GM20000 (cell line): ENCODE measurements around the gene DCUN1D3.

ENCODE experiments used
- DNase-seq: peaks from one replicate; pipeline ENCODE4 v3.0.0; 2012; ENCODE audit warnings: low spot score
- TF ChIP-seq, protein P1 (sequence below): IDR thresholded peaks from 2 replicates; pipeline ENCODE4 v1.5.1; 2012; ENCODE audit warnings: mild to moderate bottlenecking, control low read depth; ENCODE audit errors: extremely low read depth, missing control alignments

The DCUN1D3 gene

DNA sequence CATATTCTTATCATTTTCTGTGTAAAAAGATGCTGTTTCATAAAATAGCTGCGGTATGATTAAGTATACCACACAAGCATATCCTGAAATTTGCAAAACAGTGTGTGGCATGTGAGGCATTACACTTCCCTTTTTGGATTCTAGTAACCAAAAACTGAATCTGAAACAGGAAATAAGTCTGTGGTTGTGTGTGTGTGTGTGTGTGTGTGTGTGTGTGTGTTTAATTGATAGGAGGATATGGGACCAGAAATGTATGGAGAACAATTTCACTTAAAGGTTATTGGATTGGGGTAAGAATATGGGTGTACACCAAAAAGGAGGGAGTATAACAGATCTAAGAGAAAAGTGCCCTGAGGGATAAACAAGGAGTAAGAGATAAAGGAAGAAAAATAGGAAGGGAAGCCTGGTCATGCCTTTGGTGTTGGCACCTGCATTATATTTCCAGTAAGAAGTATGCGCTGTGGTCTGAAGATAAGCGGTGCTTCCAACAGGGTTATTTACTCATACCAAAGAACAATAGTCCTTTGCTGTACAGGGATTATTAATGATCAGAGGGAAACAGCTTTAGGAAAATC is 4.4 kb upstream of the DCUN1D3 start:
- DNase-seq = peak; percentile 55
- TF ChIP-seq, protein P1, sequence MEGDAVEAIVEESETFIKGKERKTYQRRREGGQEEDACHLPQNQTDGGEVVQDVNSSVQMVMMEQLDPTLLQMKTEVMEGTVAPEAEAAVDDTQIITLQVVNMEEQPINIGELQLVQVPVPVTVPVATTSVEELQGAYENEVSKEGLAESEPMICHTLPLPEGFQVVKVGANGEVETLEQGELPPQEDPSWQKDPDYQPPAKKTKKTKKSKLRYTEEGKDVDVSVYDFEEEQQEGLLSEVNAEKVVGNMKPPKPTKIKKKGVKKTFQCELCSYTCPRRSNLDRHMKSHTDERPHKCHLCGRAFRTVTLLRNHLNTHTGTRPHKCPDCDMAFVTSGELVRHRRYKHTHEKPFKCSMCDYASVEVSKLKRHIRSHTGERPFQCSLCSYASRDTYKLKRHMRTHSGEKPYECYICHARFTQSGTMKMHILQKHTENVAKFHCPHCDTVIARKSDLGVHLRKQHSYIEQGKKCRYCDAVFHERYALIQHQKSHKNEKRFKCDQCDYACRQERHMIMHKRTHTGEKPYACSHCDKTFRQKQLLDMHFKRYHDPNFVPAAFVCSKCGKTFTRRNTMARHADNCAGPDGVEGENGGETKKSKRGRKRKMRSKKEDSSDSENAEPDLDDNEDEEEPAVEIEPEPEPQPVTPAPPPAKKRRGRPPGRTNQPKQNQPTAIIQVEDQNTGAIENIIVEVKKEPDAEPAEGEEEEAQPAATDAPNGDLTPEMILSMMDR = no peak

DNA sequence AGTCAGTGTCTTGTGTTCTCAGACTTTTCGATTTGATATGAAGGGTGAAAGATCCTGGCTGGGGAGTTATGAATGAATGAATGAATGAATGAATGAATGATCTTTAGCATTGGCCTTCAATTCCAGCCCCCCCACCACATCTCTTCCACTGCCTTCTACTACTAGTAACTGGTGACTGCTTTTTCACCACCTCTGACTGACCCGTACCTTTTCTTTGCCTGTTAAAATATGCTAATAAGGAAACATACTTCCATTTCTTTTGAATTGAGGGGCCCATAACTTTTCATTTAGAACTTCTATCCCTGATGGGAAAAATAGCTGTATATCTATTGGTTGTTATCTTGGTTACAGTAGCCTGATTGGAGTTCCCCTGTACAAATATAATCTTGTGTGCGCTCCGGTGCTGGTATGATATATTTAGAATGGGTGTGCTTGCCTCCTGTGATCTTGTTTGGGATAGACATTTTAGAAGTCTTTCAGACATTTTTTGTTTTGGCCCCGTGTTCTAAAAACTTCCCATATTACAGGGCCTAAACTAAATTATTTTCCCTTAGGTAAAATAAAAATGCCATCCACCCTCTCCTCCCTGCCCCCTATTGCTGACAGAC is 3.8 kb upstream of the DCUN1D3 start:
- TF ChIP-seq, protein P1 = no peak
- DNase-seq = no peak

DNA sequence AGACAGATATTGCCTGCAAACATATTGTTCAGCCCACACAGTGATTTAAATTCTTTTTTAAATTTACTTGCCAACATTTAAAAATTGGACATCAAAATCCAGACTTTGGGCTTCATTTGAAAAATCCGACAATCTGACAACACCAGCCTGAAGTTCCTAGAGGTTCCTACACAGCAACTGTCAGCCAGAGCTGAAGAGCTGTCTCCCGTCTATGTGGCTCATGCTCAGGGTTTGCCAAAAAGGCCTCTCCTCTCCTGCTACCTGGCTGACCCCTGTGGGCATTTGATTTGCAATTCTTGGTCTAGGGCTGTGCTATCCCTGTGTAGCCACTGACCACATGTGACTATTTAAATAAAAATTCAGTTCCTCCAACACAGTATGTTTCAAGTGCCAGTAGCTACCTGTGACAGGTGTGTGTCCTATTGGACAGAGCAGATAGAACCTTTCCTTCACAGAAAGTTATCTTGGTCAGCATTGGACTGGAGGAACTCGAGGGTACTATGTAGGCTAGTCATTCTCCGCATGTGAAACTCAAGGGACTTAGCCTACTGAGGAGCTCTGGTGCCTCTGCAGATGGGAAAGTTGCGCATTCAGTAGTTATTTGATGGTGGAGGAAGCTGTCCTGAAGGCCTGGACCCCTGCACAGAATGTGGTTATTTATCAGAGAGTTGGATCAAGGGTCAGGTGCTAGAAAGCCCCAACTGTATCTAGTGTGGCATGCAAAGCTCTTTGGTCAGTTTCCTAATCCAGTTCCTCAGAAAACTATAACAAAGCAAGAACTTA is 3.1 kb upstream of the DCUN1D3 start:
- TF ChIP-seq, protein P1 = no peak
- DNase-seq = no peak

DNA sequence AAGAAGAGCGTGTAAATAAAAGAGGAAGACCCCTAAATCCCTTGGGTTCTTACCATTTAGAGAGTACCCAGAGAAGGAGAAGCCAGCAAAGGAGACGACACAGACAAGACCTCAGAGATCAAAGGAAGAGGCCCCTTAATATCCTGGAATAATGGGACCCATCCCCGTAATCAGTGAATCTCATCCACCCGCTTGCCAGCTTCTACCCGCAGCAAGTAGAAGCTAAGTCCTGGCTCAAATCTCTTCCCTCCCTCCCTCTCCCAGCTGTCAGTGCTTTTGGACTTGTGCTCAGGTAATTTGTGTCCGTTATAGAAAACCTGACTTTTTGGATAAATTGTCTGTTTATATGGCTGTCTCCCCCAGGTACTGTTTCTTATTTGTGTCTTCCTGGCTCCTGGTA is 2.3 kb upstream of the DCUN1D3 start:
- TF ChIP-seq, protein P1 = no peak
- no peak for DNase-seq

DNA sequence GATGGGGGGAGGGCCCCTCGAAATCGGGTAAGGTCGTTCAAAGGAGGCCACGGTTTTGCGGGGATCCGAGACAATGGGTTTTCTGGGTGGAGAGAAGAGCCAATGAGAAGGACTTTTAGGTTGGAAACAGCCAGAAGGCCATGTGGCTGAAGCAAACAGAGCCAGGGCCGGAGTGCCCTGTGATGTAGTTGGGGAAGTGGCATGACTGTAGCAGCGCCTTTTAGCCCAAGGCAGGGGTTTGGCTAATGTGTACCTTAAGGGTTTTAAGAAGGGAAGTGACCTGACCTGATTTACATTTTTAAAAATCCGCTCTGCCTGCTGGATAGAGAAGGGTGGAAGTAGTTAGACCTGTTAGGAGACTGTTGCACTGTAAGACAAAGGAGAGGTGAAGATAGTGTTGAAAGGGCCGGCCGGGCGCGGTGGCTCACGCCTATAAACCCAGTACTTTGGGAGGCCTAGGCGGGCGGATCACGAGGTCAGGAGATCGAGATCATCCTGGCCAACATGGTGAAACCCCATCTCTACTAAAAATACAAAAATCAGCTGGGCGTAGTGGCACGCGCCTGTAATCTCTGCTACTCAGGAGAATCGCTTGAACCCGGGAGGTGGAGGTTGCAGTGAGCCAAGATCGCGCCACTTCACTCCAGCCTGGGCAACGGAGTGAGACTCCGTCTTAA is 1.4 kb upstream of the DCUN1D3 start:
- peak; percentile 55 for DNase-seq
- TF ChIP-seq, protein P1 = no peak

DNA sequence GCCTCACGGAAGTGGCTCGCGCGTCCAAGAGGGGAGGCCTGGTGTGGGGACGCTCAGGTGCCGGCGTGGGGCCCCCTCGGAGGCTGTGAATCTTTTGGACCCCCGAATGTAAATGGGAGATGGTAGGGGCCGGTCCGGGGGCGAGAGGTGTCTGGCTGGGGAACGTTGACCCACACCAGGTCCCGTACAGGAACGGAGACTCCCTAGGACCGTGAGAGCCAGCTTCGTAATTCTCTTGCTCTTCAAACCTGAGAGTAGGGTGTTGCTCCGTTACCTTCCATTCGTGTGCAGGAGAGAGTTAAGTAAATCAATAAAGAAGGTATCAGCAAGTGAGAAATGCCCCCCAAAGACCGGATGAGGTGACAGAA is 894 bp upstream of the DCUN1D3 start:
- no peak for DNase-seq
- TF ChIP-seq, protein P1 = no peak
